Natural killer cell (primary cell): Measurements from ENCODE around the gene GZF1. TPM values are rescaled to one million over a fixed set of nuclear protein-coding genes. Genes with fewer than 3 reads are reported as not detected.
"Not testable (repeated sequence)": the region's sequence is repeated elsewhere in the genome, so short reads cannot be mapped to it uniquely, and the experiment has no call there.

Experiments used
- ATAC-seq, 3 donors: fragments of 150-1000 bp in 2 of 3; fragments of 200-7000 bp in 1 of 3; cut with Tn5 transposase; 1 replicate in 1 of 3; 2 replicates in 2 of 3; pipeline ENCODE4 v1.10.0; 2021; ENCODE audit warnings: mild to moderate bottlenecking in 2 of 3, moderate library complexity in 2 of 3
- DNase-seq, 2 donors: peaks; one replicate each; pipeline versions ENCODE4 v3.0.0 to v3.0.0-alpha.2; 2013 to 2021; ENCODE audit warnings: mixed read lengths in 1 of 2
- H3K27ac ChIP-seq: one replicate; pipeline ENCODE4 v1.5.1; 2013; ENCODE audit warnings: mild to moderate bottlenecking, low read length
- H3K27me3 ChIP-seq: one replicate; pipeline ENCODE4 v1.6.1; 2013; ENCODE audit warnings: low read length; ENCODE audit not compliant: control insufficient read depth, insufficient read depth
- H3K36me3 ChIP-seq: one replicate; pipeline ENCODE4 v1.6.1; 2013; ENCODE audit warnings: low read length; ENCODE audit not compliant: control insufficient read depth, insufficient read depth
- H3K4me1 ChIP-seq: one replicate; pipeline ENCODE4 v1.6.1; 2013; ENCODE audit warnings: low read length; ENCODE audit not compliant: control insufficient read depth, insufficient read depth
- H3K4me3 ChIP-seq: one replicate; pipeline ENCODE4 v1.5.1; 2013; ENCODE audit warnings: low read length
- H3K9me3 ChIP-seq: one replicate; pipeline ENCODE4 v1.6.1; 2013; ENCODE audit warnings: low read length; ENCODE audit not compliant: control insufficient read depth, insufficient read depth
- H3K27ac Mint-ChIP-seq, 2 donors: one replicate each; pipeline ENCODE4 v1.8.0; 2022; ENCODE audit warnings: mild to moderate bottlenecking in 2 of 2, mixed read lengths in 2 of 2, moderate library complexity in 1 of 2
- H3K27me3 Mint-ChIP-seq, 2 donors: one replicate each; pipeline ENCODE4 v1.8.0; 2022; ENCODE audit warnings: low read depth in 2 of 2, mixed read lengths in 2 of 2
- H3K36me3 Mint-ChIP-seq: one replicate; pipeline ENCODE4 v1.8.0; 2022; ENCODE audit warnings: mixed read lengths
- H3K4me1 Mint-ChIP-seq, 2 donors: one replicate each; pipeline ENCODE4 v1.8.0; 2022; ENCODE audit warnings: mixed read lengths in 2 of 2
- H3K4me3 Mint-ChIP-seq: one replicate; pipeline ENCODE4 v1.8.0; 2022; ENCODE audit warnings: mild to moderate bottlenecking, moderate library complexity, mixed read lengths
- H3K9me3 Mint-ChIP-seq, 2 donors: one replicate each; pipeline ENCODE4 v1.8.0; 2022; ENCODE audit warnings: mixed read lengths in 2 of 2
- WGBS: methylation state at CpG from one replicate; pipeline ENCODE4 v1.1.7; 2013; ENCODE audit warnings: missing lambda C conversion rate; ENCODE audit not compliant: insufficient coverage; 5-methylcytosine and 5-hydroxymethylcytosine counted together
- intact Hi-C: fragments of 100-400 bp; cut with micrococcal nuclease; formaldehyde crosslinking; loops from one replicate; pipeline ENCODE4 v1.14.2; 2022
- total RNA-seq, 4 donors: library from RNA; stranded (reverse); fragments of 120-200 nt in 1 of 4; gene quantifications; one replicate each; pipeline versions ENCODE4 v1.2.3 to v1.2.4, GENCODE V29; 2013 to 2022
- TF ChIP-seq, protein P1 (sequence below): fragments of 200-600 bp; IDR thresholded peaks from one replicate; pipeline ENCODE4 v1.8.0; 2022; ENCODE audit warnings: antibody characterized with exemption

The GZF1 gene
- total RNA-seq, 3 donors from 2014 or later (not counting 1 experiment from before 2014, with no cell fraction given): 45.1 to 56.6 (median 45.9) TPM

GRCh38 chr20:23346002-23346401, 16.0 kb upstream of the GZF1 start:
- no peaks in the 10 kb centered on the region for H3K27me3 ChIP-seq
- TF ChIP-seq, protein P1, sequence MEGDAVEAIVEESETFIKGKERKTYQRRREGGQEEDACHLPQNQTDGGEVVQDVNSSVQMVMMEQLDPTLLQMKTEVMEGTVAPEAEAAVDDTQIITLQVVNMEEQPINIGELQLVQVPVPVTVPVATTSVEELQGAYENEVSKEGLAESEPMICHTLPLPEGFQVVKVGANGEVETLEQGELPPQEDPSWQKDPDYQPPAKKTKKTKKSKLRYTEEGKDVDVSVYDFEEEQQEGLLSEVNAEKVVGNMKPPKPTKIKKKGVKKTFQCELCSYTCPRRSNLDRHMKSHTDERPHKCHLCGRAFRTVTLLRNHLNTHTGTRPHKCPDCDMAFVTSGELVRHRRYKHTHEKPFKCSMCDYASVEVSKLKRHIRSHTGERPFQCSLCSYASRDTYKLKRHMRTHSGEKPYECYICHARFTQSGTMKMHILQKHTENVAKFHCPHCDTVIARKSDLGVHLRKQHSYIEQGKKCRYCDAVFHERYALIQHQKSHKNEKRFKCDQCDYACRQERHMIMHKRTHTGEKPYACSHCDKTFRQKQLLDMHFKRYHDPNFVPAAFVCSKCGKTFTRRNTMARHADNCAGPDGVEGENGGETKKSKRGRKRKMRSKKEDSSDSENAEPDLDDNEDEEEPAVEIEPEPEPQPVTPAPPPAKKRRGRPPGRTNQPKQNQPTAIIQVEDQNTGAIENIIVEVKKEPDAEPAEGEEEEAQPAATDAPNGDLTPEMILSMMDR: no peak
- no peak for DNase-seq
- no peak overlapping the region for H3K4me3 ChIP-seq
- no peaks in the 10 kb centered on the region for H3K9me3 ChIP-seq
- 64% methylated on average over 4 of the region's 4 CpGs for WGBS
- peaks cover 6% of the 10 kb centered on the region for H3K4me1 ChIP-seq
- Mint-ChIP-seq H3K27ac (no peak overlapping the region), H3K4me3 (no peak overlapping the region), H3K36me3 (no peaks in the 10 kb centered on the region), H3K27me3 (no peaks in the 10 kb centered on the region), H3K4me1 (peaks cover 13 to 15% of the 10 kb centered on the region in 2 donors), H3K9me3 (no peaks in the 10 kb centered on the region)
- intact Hi-C loops: loop anchor here (5.0 to 10.0 kb wide), 2 partner anchors 261 to 1541 kb away; partner anchors contain the start of gene CST9
- H3K36me3 ChIP-seq: no peaks in the 10 kb centered on the region
- H3K27ac ChIP-seq: no peak overlapping the region
- ATAC-seq: no peak

GRCh38 chr20:23347791-23348190, 14.2 kb upstream of the GZF1 start:
- no peaks in the 10 kb centered on the region for H3K27me3 Mint-ChIP-seq
- no peaks in the 10 kb centered on the region for H3K36me3 ChIP-seq
- ATAC-seq (no peak), DNase-seq (no peak)
- no peaks in the 10 kb centered on the region for H3K27me3 ChIP-seq
- H3K9me3 ChIP-seq: no peaks in the 10 kb centered on the region
- H3K4me3 ChIP-seq: no peak overlapping the region
- H3K4me1 ChIP-seq: peaks cover 19% of the 10 kb centered on the region
- peak overlapping the region in 1 of 2 donors; percentile 100 for H3K27ac Mint-ChIP-seq
- intact Hi-C loops: loop anchor here (5.0 to 10.0 kb wide), 2 partner anchors 260 to 1543 kb away; partner anchors contain the start of gene CST9
- peaks cover 23% of the 10 kb centered on the region in 2 donors for H3K4me1 Mint-ChIP-seq
- TF ChIP-seq, protein P1: no peak
- H3K4me3 Mint-ChIP-seq: peak overlapping the region; percentile 25
- H3K9me3 Mint-ChIP-seq: no peaks in the 10 kb centered on the region
- H3K36me3 Mint-ChIP-seq: no peaks in the 10 kb centered on the region
- no peak overlapping the region for H3K27ac ChIP-seq
- WGBS: 92% methylated on average over 6 of the region's 6 CpGs

DNA sequence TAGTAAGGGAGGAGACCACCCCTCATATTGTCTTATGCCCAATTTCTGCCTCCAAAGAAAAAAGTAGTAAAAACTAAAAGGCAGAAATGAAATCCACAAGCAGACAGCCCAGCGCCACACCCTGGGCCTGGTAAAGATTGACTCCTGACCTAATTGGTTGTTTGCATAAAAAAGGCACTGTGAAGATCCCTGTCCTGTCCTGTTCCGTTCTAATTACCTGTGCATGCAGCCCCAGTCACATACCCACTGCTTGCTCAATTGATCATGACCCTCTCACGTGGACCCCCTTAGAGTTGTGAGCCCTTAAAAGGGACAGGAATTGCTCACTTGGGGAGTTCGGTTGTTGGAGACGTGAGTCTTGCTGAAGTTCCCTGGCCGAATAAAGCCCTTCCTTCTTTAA, 13.5 kb upstream of the GZF1 start:
- ATAC-seq, H3K9me3 Mint-ChIP-seq, H3K4me3 ChIP-seq, H3K36me3 ChIP-seq, H3K27me3 Mint-ChIP-seq, H3K27ac ChIP-seq, H3K36me3 Mint-ChIP-seq, DNase-seq, H3K9me3 ChIP-seq, H3K4me3 Mint-ChIP-seq, H3K27me3 ChIP-seq: not testable (repeated sequence)
- Mint-ChIP-seq H3K4me1 (peaks cover 26% of the 10 kb centered on the region in 2 donors), H3K27ac (peak overlapping the region; percentile 100)
- 94% methylated on average over 5 of the region's 6 CpGs for WGBS
- H3K4me1 ChIP-seq: peaks cover 19% of the 10 kb centered on the region
- intact Hi-C loops: loop anchor here (5.0 to 10.0 kb wide), 2 partner anchors 259 to 1544 kb away; partner anchors contain the start of gene CST9

GRCh38 chr20:23349338-23350195, 12.4 kb upstream of the GZF1 start:
- Mint-ChIP-seq H3K36me3 (no peaks in the 10 kb centered on the region), H3K4me3 (peak overlapping the region; percentile 98), H3K9me3 (no peaks in the 10 kb centered on the region), H3K4me1 (peaks cover 26% of the 10 kb centered on the region in 2 donors), H3K27ac (peak overlapping the region; percentile 100), H3K27me3 (no peaks in the 10 kb centered on the region)
- Histone ChIP-seq H3K4me3 (peak overlapping the region; percentile 59), H3K36me3 (peaks cover 5% of the 10 kb centered on the region), H3K9me3 (no peaks in the 10 kb centered on the region), H3K27me3 (no peaks in the 10 kb centered on the region), H3K27ac (peak overlapping the region; percentile 98), H3K4me1 (peaks cover 19% of the 10 kb centered on the region)
- intact Hi-C loops: loop anchor here (1.0 to 10.0 kb wide), 6 partner anchors 9 to 1545 kb away; partner anchors contain the start of genes CST9, GZF1 and NAPB
- 12% methylated on average over 20 of the region's 23 CpGs for WGBS
- DNase-seq (peak in 1 of 2 donors; percentile 88), ATAC-seq (peak; percentile 2 to 69 (median 49))
- TF ChIP-seq, protein P1: peak; percentile 73
